ENCODE results near the gene H3-3A. TPM values are rescaled to one million over a fixed set of nuclear protein-coding genes. Genes with fewer than 3 reads are reported as not detected.

Gene H3-3A
- total RNA-seq, 1 donor from 2014 or later, result 184 TPM

- DNase-seq (ENCODE audit: low read depth, low spot score), result no peak
Observed at GRCh38 chr1:226110249-226111097, 48.0 kb downstream of the H3-3A start.

- DNase-seq (ENCODE audit: low read depth, low spot score), result no peak
Observed at GRCh38 chr1:226111098-226111882, 48.8 kb downstream of the H3-3A start.

- no peak for DNase-seq (ENCODE audit: low read depth, low spot score)
Observed at GRCh38 chr1:226111883-226112261, 49.4 kb downstream of the H3-3A start.

- no peak for DNase-seq (ENCODE audit: low read depth, low spot score)
Observed at GRCh38 chr1:226112626-226113025, 50.1 kb downstream of the H3-3A start.

- no peak for DNase-seq (ENCODE audit: low read depth, low spot score)
Observed at GRCh38 chr1:226116673-226117072, 54.2 kb downstream of the H3-3A start.

GRCh38 chr1:226117330-226117729 lies 54.8 kb downstream of the H3-3A start:
- no peak for DNase-seq (ENCODE audit: low read depth, low spot score)

GRCh38 chr1:226118357-226118756 lies 55.8 kb downstream of the H3-3A start:
- no peak for DNase-seq (ENCODE audit: low read depth, low spot score)

- DNase-seq (ENCODE audit: low read depth, low spot score), result no peak
Observed at GRCh38 chr1:226119169-226119568, 56.7 kb downstream of the H3-3A start.

GRCh38 chr1:226120398-226120797 lies 57.9 kb downstream of the H3-3A start:
- DNase-seq (ENCODE audit: low read depth, low spot score), result no peak

- no peak for DNase-seq (ENCODE audit: low read depth, low spot score)
Observed at GRCh38 chr1:226121049-226121586, 58.6 kb downstream of the H3-3A start.

Other genes with a start within 250 kb of the H3-3A start
- gene TMEM63A, start 180.3 kb upstream of the H3-3A start, total RNA-seq, result 8.3 and 12.7 TPM in 2 replicates
- gene LEFTY1, start 173.6 kb upstream of the H3-3A start, total RNA-seq, result not detected in 2 replicates
- 48.0 TPM in 2 replicates for gene PYCR2, start 138.5 kb upstream of the H3-3A start, total RNA-seq
- 0.26 TPM in 1 of 2 replicates, not detected in the other for gene LEFTY2, start 121.5 kb upstream of the H3-3A start, total RNA-seq
- 27.7 and 32.6 TPM in 2 replicates for gene SDE2, start 63.4 kb upstream of the H3-3A start, total RNA-seq
- gene ACBD3, start 124.0 kb downstream of the H3-3A start, total RNA-seq, result 45.2 and 56.1 TPM in 2 replicates
- gene MIXL1, start 160.9 kb downstream of the H3-3A start, total RNA-seq, result 0.11 TPM in 1 of 2 replicates, not detected in the other
- gene LIN9, start 246.4 kb downstream of the H3-3A start, total RNA-seq, result 7.6 and 11.1 TPM in 2 replicates

Data from pulmonary artery endothelial cell (primary cell).